Subcutaneous adipose tissue (tissue), 4 donors: ENCODE measurements around the gene PPP2R1A. TPM values are rescaled to one million over a fixed set of nuclear protein-coding genes. Genes with fewer than 3 reads are reported as not detected.

Experiments
- CTCF ChIP-seq: fragments of 450-650 bp; IDR thresholded peaks from one replicate; pipeline ENCODE4 v1.5.1; 2016; ENCODE audit warnings: low read depth, mild to moderate bottlenecking, control low read depth, antibody characterized with exemption, moderate library complexity
- total RNA-seq, 4 donors: library from RNA; depleted of rRNA; stranded (reverse); fragments of >200 nt; gene quantifications; one replicate each; pipeline ENCODE4 v1.1.0, GENCODE V29; 2016

The PPP2R1A gene
- total RNA-seq, 4 donors from 2014 or later: 113 to 186 (median 127) TPM

DNA sequence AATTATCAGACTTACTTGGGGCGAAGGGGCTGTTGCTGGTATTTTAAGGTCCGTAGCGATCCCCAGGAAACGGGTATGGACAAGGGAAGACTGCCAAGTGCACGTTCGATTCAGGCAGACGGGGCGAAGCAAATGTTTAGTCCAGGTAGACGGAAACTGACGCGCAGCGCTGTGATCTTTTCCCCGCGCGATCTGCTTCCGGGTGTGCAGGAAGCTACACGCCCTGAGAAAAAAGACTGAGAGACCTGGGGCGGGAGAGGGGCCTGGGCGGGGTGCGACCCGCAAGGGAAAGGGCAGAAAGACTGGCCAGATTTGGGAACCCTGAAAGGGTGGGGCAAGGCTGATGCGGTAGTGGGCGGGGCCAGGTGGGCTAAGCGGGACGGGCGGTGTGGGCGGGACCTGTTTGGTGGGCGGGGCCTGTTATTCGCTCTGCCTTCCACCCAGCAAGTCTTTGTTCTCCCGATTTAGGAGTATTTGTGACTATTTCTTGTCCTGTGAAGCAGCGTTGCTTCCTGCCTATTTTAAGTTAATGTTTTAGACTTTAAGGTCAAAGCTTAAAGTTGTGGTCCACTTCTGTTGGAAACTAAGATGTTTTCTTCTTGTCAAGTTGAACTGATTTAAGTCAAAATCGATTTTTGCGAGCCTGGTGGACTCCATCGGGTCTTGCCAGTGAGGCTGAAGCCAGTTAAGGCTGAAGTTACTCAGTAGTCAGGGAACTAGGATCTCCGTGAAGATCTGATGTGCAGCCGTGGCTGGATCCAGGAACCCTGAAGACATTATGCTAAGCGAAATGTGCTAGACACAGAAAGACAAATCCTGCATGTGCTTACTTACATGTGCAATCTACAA, 18.3 kb upstream of the PPP2R1A start, which contains the start of gene ZNF836:
TSS of gene ZNF836 (minus strand) at position 301 of the 849 bp plus-strand sequence. CDS start 3,549 bp downstream, outside the sequence.
- no peak for TF ChIP-seq CTCF

DNA sequence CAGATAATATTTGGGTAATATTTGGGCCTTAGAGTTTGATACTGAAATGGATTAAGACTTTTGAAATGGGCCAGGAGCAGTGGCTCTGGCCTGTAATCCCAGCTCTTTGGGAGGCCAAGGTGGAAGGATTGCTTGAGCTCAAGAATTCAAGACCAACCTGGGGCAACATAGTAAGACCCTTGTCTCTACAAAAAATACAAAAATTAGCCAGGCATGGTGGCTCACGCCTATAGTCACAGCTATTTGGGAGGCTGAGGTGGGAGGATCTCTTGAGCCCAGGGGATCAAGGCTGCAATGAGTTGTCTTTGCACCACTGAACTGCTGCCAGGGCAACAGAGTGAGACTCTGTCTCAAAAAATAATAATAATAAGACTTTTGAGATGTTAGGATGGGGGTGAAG, 17.5 kb upstream of the PPP2R1A start:
- TF ChIP-seq CTCF: no peak

DNA sequence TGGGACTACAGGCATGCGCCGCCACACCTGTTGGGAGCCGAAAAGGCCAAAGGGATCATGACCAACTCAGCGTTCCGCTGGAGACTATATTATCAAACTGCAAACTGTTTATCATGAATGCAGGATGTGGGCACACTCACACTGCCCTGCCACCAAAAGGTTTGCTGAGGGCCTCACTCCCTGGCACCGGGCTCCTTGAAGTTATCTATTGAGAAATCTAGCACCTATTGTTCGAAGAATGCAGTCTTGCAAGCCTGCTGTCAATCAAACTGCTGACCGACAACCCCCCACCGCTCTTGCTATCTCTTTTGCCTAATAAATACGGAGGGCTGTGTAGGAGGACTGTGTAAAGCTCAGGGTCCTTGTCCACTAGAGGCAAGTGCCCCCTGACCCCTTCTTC, 13.3 kb upstream of the PPP2R1A start:
- no peak for TF ChIP-seq CTCF

DNA sequence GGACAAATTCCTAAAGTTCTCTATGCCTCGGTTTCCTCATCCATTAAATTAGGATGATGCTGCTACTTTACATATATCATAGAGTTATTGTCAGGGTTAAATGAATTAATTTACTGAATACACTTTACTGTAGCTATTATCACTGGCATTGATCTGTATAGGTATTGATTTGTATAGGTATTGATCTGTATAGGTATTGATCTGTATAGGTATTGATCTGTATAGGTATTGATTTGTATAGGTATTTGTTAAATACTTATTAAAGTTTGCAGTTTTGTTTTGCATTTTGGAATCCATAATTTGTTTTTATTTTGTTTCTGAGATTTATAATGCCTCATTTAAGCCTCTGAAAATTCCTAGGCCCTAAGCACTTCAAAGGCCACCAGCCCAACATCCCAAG, 2.4 kb upstream of the PPP2R1A start:
- no peak for TF ChIP-seq CTCF

- no peak for TF ChIP-seq CTCF
Observed at GRCh38 chr19:52188822-52189734, 774 bp upstream of the PPP2R1A start.

DNA sequence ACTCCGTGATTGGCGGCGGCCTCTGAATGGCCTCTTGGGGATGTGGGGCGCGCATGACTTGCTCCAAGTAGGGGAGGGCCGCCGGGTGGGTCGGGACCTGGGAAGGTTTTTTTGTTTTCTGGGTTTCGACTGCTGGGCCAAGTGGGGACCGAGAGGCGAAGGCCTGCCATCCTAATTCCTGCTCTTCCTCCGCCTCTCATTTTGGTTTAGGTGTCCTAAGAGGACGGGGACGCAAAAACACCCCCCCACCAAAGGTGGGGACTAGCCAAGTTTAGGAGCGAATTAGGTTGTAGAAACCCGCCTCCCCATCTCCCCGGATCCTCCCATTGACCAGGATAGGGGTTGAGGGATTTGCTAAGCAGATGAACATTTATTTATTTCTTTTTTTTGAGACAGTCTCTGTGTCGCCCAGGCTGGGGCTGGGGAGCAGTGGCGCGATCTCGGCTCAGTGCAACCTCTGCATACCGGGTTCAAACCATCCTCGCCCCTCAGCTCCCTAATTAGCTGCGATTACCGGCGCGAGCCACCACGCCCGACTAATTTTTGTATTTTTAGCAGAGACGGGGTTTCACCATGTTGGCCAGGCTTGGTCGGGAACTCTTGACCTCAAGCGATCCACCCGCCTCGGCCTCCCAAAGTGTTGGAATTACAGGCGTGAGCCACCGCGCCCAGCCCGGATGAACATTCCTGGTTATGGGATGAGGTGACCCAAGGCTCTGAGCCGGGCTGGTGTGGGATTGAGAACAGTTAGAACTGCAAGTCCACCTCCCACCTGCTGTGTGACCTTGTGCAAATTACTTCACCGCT, 838 bp downstream of the PPP2R1A start:
- no peak for TF ChIP-seq CTCF
